HG03521 (cell line): ENCODE results near the gene FFAR3.

Experiments
- ATAC-seq: cut with Tn5 transposase; IDR thresholded peaks from one replicate; pipeline ENCODE4 v1.9.1; 2021; ENCODE audit warnings: mild to moderate bottlenecking, moderate library complexity; ENCODE audit not compliant: unreplicated experiment

FFAR3 gene

DNA sequence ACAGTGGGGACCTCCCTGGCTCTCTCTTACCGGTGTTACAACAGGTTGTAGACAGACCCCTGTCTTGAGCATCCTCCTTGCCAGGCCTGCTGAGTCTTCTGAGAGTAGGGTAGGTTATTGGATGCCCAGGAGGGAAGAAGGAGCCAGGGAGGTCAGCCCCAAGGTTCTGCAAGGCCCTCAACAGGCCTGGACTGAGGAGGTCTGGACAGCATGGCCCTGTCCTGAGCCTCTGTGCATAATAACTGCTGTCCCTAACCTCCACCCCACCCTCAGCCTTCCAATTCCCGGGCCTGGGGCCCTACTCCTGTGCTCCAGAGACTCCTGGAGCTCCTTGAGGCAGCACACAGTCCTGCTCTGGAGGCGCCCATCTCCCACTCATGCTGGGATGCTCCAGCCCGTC lies 28.9 kb upstream of the FFAR3 start:
- ATAC-seq, result no peak

DNA sequence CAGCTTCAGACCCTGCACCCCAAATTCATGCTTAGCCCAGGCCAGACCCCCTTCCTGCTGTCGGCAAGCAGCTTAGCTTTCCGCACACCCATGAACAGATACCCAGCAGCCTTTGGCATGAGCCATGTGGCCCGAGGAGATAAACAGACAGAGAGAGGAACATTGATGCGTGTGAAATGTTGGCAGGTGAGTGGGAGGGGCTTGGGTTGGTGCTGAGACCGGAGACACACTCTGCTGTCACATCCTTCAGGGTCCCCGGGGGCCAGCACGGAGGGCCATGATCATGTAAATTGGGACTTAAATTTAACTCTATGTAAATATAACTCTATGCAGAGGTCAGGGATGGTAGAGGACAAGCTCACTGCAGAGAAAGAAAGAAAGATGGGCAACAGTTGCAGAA lies 27.8 kb upstream of the FFAR3 start:
- ATAC-seq, result peak; percentile 44

DNA sequence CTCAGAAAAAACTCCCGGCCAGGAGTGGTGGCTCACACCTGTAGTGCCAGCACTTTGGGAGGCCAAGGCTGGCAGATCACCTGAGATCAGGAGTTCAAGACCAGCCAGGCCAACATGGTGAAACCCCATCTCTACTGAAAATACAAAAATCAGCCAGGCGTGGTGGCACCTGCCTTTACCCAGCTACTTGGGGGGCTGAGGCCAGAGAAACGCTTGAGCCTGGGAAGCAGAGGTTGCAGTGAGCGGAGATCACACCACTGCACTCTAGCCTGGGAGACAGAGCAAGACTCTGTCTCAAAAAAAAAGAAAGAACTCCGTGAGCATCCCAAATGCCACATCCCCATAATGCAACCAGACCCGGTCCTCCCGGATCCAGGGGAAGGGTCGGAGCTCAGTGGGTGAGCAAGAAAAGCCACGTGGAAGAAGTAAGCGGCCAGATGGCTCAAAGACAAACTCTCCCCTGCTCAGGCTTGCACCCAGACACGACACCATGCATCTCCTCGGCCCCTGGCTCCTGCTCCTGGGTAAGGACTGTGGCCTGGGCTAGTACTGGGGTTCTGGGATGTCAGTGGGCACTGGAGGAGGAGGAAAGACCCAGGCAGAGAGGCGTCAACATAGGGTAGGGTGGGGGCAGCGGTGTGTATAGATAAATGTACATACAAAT lies 26.6 kb upstream of the FFAR3 start:
- no peak for ATAC-seq

DNA sequence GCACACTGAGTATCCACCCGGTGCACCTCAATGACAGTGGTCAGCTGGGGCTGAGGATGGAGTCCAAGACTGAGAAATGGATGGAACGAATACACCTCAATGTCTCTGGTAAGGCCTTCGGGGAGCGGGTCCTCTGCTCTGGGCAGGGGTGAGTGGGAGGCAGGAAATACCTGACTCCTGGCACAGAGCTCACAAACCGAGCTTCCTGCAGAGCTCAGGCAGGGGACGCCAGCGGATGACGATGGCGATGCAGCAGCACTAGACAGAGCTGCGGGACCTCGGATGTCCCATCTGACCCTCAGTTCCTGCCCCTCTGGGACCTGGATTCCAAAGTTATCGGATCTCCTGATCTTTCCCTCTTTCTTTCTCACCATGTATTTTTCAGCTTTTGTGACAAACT lies 25.4 kb upstream of the FFAR3 start:
- ATAC-seq, result no peak

DNA sequence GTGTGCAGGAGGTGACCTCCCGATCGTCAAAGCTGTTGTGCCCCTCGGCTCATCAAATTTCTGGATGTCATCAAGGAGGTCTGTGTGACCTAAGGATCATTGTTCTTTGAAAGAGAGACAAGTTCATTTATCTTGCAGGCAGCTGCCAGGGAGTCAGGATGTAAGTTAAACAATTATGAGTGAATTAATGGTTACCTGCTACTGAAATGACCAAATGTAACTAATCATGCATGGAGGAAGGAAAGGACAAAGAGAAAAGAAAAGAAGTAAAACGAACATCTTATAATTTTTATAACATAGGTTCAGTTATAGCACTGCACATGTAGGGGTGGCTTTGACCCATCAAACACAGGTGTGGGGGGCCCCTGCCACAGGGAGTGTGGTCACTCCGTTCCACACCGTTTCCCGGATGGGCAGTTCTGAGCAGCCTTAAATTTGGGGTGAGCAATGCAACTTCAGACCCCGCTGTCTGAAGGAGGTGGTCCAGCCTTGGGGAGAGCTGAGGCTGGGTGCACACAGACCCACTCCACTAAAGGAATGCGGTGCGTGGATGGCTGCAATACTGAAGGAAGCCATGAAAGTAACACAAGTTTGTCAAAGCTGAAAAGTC lies 24.0 kb upstream of the FFAR3 start:
- no peak for ATAC-seq

DNA sequence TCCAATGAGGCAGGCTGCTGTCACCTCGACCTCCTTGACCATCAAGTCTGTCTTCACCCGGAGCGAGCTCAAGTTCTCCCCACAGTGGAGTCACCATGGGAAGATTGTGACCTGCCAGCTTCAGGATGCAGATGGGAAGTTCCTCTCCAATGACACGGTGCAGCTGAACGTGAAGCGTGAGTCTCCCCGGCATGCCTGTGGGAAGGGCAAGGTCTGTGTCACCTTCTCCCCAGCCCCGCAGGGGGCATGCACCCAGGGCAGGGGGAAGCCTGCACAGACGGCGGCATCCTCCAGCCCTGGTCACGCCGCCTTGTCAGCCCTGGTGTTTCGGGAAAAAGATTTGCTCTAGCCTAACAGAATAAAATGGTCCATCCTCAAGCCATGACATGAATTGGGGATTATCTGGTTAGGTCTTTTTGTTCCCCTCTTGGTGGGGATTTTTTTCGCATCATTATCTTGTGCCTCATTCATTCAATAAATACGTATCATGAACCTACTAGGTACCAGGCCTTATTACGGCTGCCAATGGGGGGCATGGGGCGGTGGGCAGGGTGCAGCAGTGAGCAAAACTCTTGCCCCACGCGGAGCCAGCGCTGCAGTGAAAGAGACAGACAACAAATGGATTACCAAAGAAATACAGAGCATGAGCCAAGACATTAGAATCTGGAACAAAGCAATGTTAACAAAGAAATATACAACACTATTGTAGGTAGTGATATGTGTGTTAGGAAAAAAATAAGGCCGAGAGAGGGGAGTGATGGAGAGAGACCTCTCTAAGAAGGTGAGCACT lies 21.9 kb upstream of the FFAR3 start:
- ATAC-seq, result no peak

DNA sequence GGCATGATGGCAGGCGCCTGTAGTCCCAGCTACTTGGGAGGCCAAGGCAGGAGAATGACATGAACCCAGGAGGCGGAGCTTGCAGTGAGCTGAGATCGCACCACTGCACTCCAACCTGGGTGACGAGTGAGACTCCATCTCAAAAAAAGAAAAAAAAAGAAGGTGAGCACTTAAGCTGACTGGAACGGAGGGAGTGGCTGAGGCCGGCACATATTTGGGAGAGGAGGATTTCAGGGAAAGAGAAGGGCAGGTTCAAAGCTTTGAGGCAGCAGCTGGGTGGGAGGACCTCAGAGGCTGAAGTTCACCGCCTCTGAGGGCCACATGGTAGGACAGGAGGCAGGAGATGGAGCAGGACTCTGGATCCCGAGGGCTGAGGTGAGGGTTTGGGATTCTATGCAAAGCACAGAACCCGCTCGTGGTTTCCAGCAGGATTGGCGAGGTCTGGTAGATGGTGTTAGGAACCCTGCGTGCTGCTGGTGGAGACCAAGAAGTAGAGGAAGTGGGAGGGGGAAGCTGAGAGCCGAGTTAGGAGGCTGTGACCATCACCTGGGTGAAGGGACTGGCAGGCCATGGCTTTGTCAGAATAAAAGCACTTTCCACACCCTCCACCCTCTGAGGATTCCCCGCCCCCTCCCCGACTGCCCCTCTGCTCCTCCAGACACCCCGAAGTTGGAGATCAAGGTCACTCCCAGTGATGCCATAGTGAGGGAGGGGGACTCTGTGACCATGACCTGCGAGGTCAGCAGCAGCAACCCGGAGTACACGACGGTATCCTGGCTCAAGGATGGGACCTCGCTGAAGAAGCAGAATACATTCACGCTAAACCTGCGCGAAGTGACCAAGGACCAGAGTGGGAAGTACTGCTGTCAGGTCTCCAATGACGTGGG lies 20.9 kb upstream of the FFAR3 start:
- no peak for ATAC-seq

DNA sequence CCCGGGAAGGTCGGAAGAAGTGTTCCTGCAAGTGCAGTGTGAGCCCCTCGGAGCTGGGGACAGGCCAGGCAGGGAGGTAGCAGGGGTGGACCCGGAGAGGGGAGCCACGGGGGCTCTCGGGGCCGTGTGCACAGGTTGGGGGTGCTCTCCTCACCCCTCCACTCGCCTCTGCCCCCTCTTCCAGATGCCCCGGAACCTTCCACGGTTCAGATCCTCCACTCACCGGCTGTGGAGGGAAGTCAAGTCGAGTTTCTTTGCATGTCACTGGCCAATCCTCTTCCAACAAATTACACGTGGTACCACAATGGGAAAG lies 20.3 kb upstream of the FFAR3 start:
- ATAC-seq, result no peak

DNA sequence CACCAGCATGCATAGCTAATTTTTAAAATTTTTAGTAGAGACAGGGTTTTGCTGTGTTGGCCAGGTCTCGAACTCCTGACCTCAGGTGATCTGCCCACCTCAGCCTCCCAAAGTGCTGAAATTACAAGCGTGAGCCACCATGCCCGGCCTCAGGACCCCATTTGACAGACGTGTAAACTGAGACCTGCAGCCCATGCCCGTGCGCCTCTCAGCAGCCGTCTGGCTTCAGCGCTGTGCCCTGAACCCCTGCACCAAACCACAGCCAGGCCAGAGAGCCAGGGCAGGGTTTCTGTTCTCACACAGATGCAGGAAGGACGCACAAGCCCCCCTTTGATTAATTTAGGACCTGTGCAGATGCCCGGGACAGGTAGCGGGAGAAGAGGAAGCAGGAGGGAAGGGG lies 17.8 kb upstream of the FFAR3 start:
- ATAC-seq, result no peak

DNA sequence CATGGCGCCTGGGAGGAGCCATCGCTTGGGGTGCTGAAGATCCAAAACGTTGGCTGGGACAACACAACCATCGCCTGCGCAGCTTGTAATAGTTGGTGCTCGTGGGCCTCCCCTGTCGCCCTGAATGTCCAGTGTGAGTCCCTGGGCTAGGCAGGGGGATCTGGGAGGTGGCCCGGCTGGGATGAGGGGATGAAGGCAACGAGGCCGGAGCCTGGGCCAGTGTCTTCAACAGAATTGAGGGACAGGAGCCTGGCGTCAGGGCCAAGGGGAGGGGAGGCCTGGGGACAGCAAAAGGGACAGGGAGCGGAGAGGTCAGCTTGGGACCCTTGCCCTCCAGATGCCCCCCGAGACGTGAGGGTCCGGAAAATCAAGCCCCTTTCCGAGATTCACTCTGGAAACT lies 17.3 kb upstream of the FFAR3 start:
- no peak for ATAC-seq

DNA sequence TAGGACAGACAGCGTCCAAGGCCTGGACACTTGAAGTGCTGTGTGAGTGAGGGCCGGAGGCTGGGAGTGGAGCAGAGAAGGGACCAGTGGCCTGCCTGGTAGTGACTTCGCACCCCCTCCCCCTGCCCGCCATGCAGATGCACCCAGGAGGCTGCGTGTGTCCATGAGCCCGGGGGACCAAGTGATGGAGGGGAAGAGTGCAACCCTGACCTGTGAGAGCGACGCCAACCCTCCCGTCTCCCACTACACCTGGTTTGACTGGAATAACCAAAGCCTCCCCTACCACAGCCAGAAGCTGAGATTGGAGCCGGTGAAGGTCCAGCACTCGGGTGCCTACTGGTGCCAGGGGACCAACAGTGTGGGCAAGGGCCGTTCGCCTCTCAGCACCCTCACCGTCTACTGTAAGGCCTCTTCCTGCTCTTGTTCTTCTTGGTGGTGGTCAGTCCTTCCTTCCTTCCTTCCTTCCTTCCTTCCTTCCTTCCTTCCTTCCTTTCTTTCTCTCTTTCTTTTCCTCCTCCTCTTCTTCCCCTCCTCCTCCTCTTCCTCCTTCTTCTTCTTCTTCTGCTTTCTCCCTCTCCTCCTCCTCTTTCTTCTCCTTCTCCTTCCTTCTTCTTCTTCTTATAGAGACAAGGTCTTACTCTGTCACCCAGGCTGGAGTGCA lies 16.6 kb upstream of the FFAR3 start:
- ATAC-seq, result no peak

DNA sequence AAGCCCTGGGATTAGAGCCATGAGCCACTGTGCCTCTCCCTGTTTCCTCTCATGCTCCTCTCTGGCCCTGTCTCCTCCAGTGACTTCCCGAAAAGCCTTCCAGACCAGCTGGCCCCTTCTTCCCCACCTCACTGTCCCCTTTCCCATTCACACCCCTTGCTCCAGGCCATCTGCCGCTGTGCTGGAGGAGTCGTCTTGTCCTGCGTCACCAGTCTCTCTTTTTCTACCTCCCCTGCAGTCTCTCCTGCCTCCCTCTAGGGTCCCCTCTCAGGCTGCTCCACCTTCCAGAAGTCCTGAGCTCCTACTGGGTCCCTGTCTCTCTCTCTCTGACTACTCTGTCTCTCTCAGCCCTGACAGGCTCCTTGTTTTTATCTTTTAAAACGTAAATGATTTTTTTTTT lies 15.8 kb upstream of the FFAR3 start:
- no peak for ATAC-seq

DNA sequence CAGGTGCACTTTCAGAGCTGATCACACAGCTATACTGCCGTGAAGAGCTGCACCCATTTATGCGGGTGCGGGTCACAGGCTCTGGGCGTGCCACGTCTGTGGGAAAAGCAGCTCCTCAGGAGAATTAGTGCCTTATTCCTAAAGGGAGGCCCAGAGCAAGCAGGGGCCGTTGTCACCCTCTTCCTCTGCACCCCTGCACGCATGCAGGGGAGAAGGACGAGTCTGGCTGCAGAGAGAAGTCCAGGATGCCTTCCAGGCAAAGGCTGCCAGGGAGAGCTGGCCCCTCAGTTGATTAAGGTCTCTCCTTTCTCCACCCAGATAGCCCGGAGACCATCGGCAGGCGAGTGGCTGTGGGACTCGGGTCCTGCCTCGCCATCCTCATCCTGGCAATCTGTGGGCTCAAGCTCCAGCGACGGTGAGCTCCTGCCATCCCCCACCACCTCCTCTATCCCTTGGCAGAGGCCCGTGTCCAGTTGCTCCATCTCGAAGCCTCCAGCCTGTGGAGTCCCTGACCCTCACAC lies 13.7 kb upstream of the FFAR3 start:
- no peak for ATAC-seq

DNA sequence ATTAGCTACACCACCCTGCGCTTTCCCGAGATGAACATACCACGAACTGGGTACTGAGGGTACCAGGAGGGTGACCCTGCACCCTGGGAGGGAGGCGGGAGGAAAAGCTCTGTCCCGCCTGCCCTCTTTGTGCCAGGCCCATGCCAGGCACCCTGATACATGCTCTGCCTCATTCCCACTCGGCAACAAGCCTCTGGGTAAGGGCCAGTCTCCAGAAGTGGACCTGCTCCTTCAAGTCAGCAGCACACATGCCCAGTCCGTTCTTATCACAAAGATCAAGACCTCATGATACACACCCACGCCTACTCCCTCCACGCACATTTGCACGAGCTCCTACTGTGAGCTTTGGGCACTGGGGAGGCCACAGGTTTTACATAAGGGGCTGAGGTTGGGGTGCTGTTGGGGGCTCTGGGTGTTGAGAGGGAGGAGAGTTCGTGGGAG lies 12.6 kb upstream of the FFAR3 start:
- ATAC-seq, result no peak

DNA sequence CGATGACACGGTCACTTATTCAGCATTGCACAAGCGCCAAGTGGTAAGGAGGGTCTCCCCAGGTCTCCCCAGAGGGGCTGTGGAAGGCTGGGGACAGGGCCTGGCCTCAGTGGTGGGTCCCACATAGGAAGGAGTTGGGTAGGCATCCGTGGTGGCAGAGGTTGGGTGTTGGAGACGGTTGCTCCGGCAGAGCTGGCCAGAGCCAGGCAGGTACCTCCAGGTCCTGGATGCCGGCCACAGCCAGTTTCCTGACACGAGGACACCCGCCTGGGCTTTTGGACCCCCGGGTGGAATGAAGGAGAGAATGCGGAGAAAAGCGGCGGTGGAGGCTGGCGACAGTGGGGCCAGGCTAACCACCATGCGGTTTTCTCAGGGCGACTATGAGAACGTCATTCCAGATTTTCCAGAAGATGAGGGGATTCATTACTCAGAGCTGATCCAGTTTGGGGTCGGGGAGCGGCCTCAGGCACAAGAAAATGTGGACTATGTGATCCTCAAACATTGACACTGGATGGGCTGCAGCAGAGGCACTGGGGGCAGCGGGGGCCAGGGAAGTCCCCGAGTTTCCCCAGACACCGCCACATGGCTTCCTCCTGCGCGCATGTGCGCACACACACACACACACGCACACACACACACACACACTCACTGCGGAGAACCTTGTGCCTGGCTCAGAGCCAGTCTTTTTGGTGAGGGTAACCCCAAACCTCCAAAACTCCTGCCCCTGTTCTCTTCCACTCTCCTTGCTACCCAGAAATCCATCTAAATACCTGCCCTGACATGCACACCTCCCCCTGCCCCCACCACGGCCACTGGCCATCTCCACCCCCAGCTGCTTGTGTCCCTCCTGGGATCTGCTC lies 11.8 kb upstream of the FFAR3 start:
- ATAC-seq, result no peak

DNA sequence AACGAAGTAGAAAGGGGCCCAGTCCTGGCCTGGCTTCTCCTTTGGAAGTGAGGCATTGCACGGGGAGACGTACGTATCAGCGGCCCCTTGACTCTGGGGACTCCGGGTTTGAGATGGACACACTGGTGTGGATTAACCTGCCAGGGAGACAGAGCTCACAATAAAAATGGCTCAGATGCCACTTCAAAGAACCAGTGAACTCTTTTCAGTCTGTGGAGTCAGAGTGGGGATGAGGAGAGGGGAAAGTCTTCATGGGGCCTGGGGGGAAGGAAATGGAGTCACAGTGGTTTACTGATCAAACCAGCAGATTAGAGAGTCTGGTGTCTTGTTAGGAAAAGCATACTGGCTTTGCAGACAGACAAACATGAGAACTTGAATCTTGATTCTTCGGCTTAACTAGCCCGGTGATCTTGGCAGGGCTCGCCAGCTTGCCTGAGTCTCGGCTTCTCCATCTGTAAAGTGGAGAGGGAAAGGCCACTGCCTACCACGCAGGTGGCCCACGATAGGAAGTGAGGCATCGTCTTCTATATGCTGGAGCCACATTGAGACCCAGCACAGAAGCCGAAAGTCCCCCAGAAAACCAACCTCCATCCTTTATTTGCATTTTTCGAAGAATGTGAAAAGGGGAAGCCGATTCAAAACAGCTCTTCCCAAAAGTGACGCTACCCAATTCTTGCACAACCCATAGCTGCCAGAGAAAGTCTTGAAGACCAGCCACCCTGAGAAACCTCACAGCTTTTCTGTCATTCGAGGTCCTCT lies 10.9 kb upstream of the FFAR3 start, which contains the start of gene FFAR1:
Gene FFAR1 (plus strand): TSS at position 732 of the 759 bp plus-strand sequence. CDS start 3,650 bp downstream, outside the sequence.
- ATAC-seq, result peak; percentile 51

DNA sequence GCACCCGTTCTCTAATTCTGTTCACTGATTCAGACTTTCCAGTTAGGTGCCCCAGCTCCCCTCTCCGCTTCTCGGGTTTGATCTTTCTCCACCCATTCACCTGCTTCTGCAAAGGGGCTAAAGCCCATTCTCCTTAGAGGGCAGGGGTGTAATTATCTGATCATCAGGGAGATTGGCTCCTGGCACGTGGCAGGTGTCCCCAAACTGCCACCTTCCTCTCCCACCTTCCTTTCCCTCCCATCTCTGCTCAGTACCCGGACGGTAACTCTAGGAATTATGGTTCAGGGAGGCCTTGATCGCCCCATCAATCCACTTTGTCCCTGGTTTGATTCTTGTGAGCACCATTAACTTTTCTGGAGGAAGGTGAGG lies 10.3 kb upstream of the FFAR3 start:
- no peak for ATAC-seq

DNA sequence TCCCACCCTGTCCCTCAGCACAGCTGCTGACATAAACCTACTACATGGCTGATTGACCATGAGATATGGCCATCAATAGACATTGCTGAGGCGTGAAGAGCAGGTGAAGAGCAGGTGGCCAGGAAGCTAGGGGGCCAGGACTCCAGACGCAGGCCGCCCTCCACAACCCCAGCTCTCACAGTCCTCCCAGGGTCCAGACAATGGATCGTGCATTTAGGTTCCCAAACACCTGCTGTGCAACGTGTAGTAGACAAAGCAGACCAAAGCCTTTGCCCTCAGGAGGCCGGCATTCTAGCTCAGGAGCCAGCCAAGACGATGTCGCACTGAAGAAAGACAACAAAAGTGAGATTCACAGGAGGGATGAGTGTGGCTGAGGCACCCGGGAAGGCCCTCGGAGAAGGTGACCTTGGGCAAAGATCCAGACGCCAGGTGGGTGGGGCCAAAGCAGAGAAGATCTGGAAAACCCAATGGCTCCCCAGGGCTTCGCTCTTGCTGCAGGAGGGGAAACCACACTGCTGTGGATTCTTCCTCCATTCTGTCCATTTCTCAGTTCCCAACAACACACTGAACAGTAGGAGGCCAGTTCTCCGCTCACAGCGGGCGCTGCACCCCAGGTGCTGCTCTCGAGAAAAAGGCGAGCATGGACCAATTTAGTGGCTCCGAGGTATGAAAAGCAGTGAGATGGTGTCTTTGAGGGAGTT lies 9.2 kb upstream of the FFAR3 start:
- no peak for ATAC-seq
